ENCODE data around the gene MECP2.
"Not testable (repeated sequence)": the region's sequence is repeated elsewhere in the genome, so short reads cannot be mapped to it uniquely, and the experiment has no call there.

MECP2 gene

GRCh38 chrX:153983321-153983801 lies 114.2 kb downstream of the MECP2 start:
- Histone ChIP-seq H3K36me3 (ENCODE audit: low read depth) (no peaks in the 10 kb centered on the region), H3K4me1 (ENCODE audit: insufficient read depth, poor library complexity, severe bottlenecking) (no peaks in the 10 kb centered on the region), H3K27ac (ENCODE audit: poor library complexity, severe bottlenecking) (no peak overlapping the region), H3K9me3 (ENCODE audit: severe bottlenecking) (no peaks in the 10 kb centered on the region), H3K27me3 (ENCODE audit: insufficient read depth, poor library complexity, severe bottlenecking) (no peaks in the 10 kb centered on the region), H3K4me3 (ENCODE audit: severe bottlenecking) (no peak overlapping the region)
- DNase-seq (ENCODE audit: low spot score) (no peak), ATAC-seq (ENCODE audit: low read depth) (no peak)
- no peak for TF ChIP-seq CTCF (IDR thresholded peaks at IDR 0.05; ENCODE audit: poor library complexity, severe bottlenecking)

GRCh38 chrX:153981771-153982533 lies 115.6 kb downstream of the MECP2 start:
- Histone ChIP-seq H3K9me3 (ENCODE audit: severe bottlenecking) (no peaks in the 10 kb centered on the region), H3K4me1 (ENCODE audit: insufficient read depth, poor library complexity, severe bottlenecking) (no peaks in the 10 kb centered on the region), H3K4me3 (ENCODE audit: severe bottlenecking) (no peak overlapping the region), H3K27me3 (ENCODE audit: insufficient read depth, poor library complexity, severe bottlenecking) (no peaks in the 10 kb centered on the region), H3K27ac (ENCODE audit: poor library complexity, severe bottlenecking) (no peak overlapping the region), H3K36me3 (ENCODE audit: low read depth) (no peaks in the 10 kb centered on the region)
- no peak for DNase-seq (ENCODE audit: low spot score)
- no peak for TF ChIP-seq CTCF (IDR thresholded peaks at IDR 0.05; ENCODE audit: poor library complexity, severe bottlenecking)
- no peak for ATAC-seq (ENCODE audit: low read depth)

GRCh38 chrX:153981231-153981630 lies 116.3 kb downstream of the MECP2 start:
- no peaks in the 10 kb centered on the region for H3K4me1 ChIP-seq (ENCODE audit: insufficient read depth, poor library complexity, severe bottlenecking)
- no peak for DNase-seq (ENCODE audit: low spot score)
- no peak for ATAC-seq (ENCODE audit: low read depth)
- H3K4me3 ChIP-seq (ENCODE audit: severe bottlenecking), result no peak overlapping the region
- H3K36me3 ChIP-seq (ENCODE audit: low read depth), result no peaks in the 10 kb centered on the region
- H3K27me3 ChIP-seq (ENCODE audit: insufficient read depth, poor library complexity, severe bottlenecking), result no peaks in the 10 kb centered on the region
- H3K9me3 ChIP-seq (ENCODE audit: severe bottlenecking), result no peaks in the 10 kb centered on the region
- no peak for TF ChIP-seq CTCF (IDR thresholded peaks at IDR 0.05; ENCODE audit: poor library complexity, severe bottlenecking)
- no peak overlapping the region for H3K27ac ChIP-seq (ENCODE audit: poor library complexity, severe bottlenecking)

DNA sequence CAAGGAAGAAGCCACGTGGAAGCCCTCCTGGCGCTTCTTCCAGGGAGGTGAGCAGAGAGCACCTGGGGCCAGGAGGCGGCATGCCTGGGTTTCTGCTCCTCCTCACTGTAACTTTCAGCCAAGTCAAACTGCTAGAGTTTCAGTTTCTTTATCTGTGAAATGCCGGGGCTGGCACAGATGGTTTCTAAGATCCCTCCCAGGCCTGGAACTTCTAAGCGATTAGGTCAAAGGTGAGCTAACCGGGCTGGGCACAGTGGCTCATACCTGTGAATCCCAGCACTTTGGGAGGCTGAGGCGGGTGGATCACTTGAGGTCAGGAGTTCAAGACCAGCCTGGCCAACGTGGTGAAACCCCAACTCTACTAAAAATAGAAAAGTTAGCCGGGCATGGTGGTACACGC lies 117.1 kb downstream of the MECP2 start:
- H3K9me3 ChIP-seq (ENCODE audit: severe bottlenecking); H3K36me3 ChIP-seq (ENCODE audit: low read depth); H3K4me3 ChIP-seq (ENCODE audit: severe bottlenecking); ATAC-seq (ENCODE audit: low read depth); H3K4me1 ChIP-seq (ENCODE audit: insufficient read depth, poor library complexity, severe bottlenecking); H3K27me3 ChIP-seq (ENCODE audit: insufficient read depth, poor library complexity, severe bottlenecking); H3K27ac ChIP-seq (ENCODE audit: poor library complexity, severe bottlenecking); DNase-seq (ENCODE audit: low spot score): not testable (repeated sequence)

DNA sequence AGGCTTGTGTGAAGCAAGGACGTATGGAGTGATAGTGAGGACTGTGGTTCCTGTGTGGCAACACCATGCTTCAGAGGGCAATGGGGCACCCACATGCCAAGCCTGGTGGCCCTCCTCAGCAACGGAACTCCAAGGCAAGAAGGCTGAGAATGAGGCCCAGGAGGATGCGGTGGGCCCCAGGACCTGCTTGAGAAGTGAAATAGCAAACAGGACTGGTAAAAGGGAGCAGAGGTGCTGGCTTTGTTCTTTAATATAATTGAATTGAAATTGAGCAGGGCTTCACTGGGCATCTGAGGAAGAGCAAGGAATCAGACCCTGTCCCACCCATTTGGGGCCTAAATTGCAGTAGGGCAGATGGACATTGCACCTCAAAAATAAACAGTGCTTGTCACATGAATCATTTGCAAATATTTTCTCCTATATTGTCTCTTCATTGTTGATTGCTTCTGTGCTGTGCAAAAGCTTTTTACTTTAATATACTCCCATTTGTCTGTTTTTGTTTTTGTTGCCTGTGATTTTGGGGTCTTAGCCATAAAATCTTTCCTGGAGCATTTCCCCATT lies 122.7 kb downstream of the MECP2 start:
- Histone ChIP-seq H3K27ac (ENCODE audit: poor library complexity, severe bottlenecking) (no peak overlapping the region), H3K4me3 (ENCODE audit: severe bottlenecking) (no peak overlapping the region), H3K36me3 (ENCODE audit: low read depth) (peaks cover under 1% of the 10 kb centered on the region; the same call in 1 of the 2 replicates), H3K4me1 (ENCODE audit: insufficient read depth, poor library complexity, severe bottlenecking) (no peaks in the 10 kb centered on the region), H3K27me3 (ENCODE audit: insufficient read depth, poor library complexity, severe bottlenecking) (no peaks in the 10 kb centered on the region), H3K9me3 (ENCODE audit: severe bottlenecking) (no peaks in the 10 kb centered on the region)
- DNase-seq (ENCODE audit: low spot score) (no peak), ATAC-seq (ENCODE audit: low read depth) (no peak)
- TF ChIP-seq CTCF (IDR thresholded peaks at IDR 0.05; ENCODE audit: poor library complexity, severe bottlenecking), result no peak

Measured in RWPE2 (cell line).